GM12878 (cell line): ENCODE measurements around the gene CIRBP. TPM values are rescaled to one million over a fixed set of nuclear protein-coding genes. Genes with fewer than 3 reads are reported as not detected.

Experiments
- ATAC-seq: fragments of 200-7000 bp; cut with Tn5 transposase; 3 replicates; pipeline ENCODE4 v1.9.1; 2020; ENCODE audit warnings: mild to moderate bottlenecking, moderate library complexity
- BruUV-seq: library from RNA; stranded (reverse); fragments of 400-500 nt; replicated peaks from 2 replicates; lab custom pipeline; 2021; lab: Mats Ljungman, UMichigan
- CTCF ChIA-PET: fragments of 300-600 bp; sonication (Branson Sonifier 250); formaldehyde crosslinking; extraction: SDS; loops from one replicate; lab custom pipeline; 2021; ENCODE audit warnings: inconsistent platforms; lab: Yijun Ruan, JAX
- POLR2A ChIA-PET: fragments of 350-600 bp; formaldehyde crosslinking; extraction: SDS; loops from one replicate; lab custom pipeline; 2021; ENCODE audit warnings: inconsistent platforms; lab: Charles Lee
- RAD21 ChIA-PET: fragments of 300-600 bp; sonication (Branson Sonifier 250); formaldehyde crosslinking; loops from one replicate; lab custom pipeline; 2023; ENCODE audit warnings: antibody characterized with exemption; ENCODE audit not compliant: unreplicated experiment; lab: Charles Lee
- SMC1A ChIA-PET: fragments of 300-600 bp; sonication (Branson Sonifier 250); formaldehyde crosslinking; loops from one replicate; lab custom pipeline; 2023; ENCODE audit not compliant: unreplicated experiment, uncharacterized antibody; lab: Charles Lee
- DNase-seq: peaks from one replicate; pipeline ENCODE4 v3.0.0-alpha.2; 2011; ENCODE audit warnings: low read depth, low spot score
- FAIRE-seq: peaks from 3 replicates; lab custom pipeline; 2011; peaks lifted over from hg19 to GRCh38; lab: Jason Lieb, UNC
- H2AFZ ChIP-seq: 2 replicates; pipeline ENCODE4 v1.6.0; 2011; ENCODE audit warnings: low read depth, low read length, control low read depth; ENCODE audit not compliant: control insufficient read depth
- H3K27ac ChIP-seq: 2 replicates; pipeline ENCODE4 v1.5.1; 2011; ENCODE audit warnings: control low read depth; ENCODE audit not compliant: control insufficient read depth, insufficient read depth
- H3K27me3 ChIP-seq, 2 experiments: replicated peaks in 1 of 2; 2 replicates each; pipeline versions ENCODE4 v1.6.0 to v1.6.1; 2011; ENCODE audit warnings: low read length in 1 of 2; ENCODE audit not compliant: control insufficient read depth in 2 of 2, insufficient read depth in 2 of 2
- H3K36me3 ChIP-seq, 2 experiments: 2 replicates each; pipeline ENCODE4 v1.5.1; 2011; ENCODE audit warnings: low read length in 1 of 2; ENCODE audit not compliant: control insufficient read depth in 2 of 2, insufficient read depth in 2 of 2
- H3K4me1 ChIP-seq: 2 replicates; pipeline ENCODE4 v1.6.1; 2011; ENCODE audit warnings: mild to moderate bottlenecking, low read length, moderate library complexity, mixed read lengths; ENCODE audit not compliant: control insufficient read depth, insufficient read depth
- H3K4me2 ChIP-seq: 2 replicates; pipeline ENCODE4 v1.6.0; 2011; ENCODE audit warnings: control low read depth; ENCODE audit not compliant: control insufficient read depth, insufficient read depth
- H3K4me3 ChIP-seq: fragments of 200-600 bp; sonication (generic); 2 replicates; pipeline ENCODE4 v1.5.1; 2016
- H3K79me2 ChIP-seq: 2 replicates; pipeline ENCODE4 v1.6.0; 2011; ENCODE audit warnings: low read length; ENCODE audit not compliant: control insufficient read depth, insufficient read depth
- H3K9ac ChIP-seq: 2 replicates; pipeline ENCODE4 v1.8.0; 2011; ENCODE audit warnings: low read length, control low read depth, mixed read lengths; ENCODE audit not compliant: control insufficient read depth, insufficient read depth
- H3K9me3 ChIP-seq: replicated peaks from 3 replicates; pipeline ENCODE4 v1.5.1; 2011; ENCODE audit warnings: mild to moderate bottlenecking, low read length; ENCODE audit not compliant: control insufficient read depth, insufficient read depth
- H4K20me1 ChIP-seq: 2 replicates; pipeline ENCODE4 v1.6.0; 2011; ENCODE audit not compliant: control insufficient read depth, insufficient read depth
- FOS ChIP-seq: IDR thresholded peaks from 3 replicates; pipeline ENCODE4 v1.6.1; 2011; ENCODE audit warnings: borderline replicate concordance; ENCODE audit not compliant: insufficient read length; ENCODE audit errors: extremely low read depth
- KLF5 ChIP-seq: fragments of 450-650 bp; IDR thresholded peaks from 2 replicates; pipeline ENCODE4 v1.6.1; 2014; ENCODE audit warnings: mild to moderate bottlenecking; ENCODE audit not compliant: partially characterized antibody
- POLR2AphosphoS2 ChIP-seq: IDR thresholded peaks from 2 replicates; pipeline ENCODE4 v1.6.1; 2011; ENCODE audit warnings: low read depth, mild to moderate bottlenecking, low read length, improper control_type of control experiment, moderate library complexity
- WGBS: methylation state at CpG from one replicate; pipeline ENCODE4 v1.1.6; 2016; ENCODE audit warnings: low lambda C conversion rate; ENCODE audit not compliant: insufficient replicate concordance, insufficient coverage; ENCODE audit errors: missing lambda C conversion rate; 5-methylcytosine and 5-hydroxymethylcytosine counted together
- in situ Hi-C: fragments of 300-500 bp; cut with MboI; formaldehyde crosslinking; loops from 9 replicates; pipeline ENCODE4 v1.14.3; 2018; ENCODE audit warnings: mixed read lengths
- intact Hi-C: fragments of 100-400 bp; cut with micrococcal nuclease; formaldehyde crosslinking; loops from one replicate; pipeline ENCODE4 v1.14.2; 2022; ENCODE audit not compliant: unreplicated experiment
- polyA plus RNA-seq, 11 experiments: library from polyadenylated mRNA; depleted of rRNA in 4 of 11; unstranded in 6 of 11; stranded (reverse) in 5 of 11; fragments of >200 nt; fragmentation: Nextera tagmentation in 4 of 11; fragmentation: Illumina TruSeq in 1 of 11; extraction: Ambion mirVana in 4 of 11; extraction: Trizol in 1 of 11; gene quantifications; 1 replicate in 1 of 11; 2 replicates in 10 of 11; pipeline versions ENCODE4 v1.2.1 to v1.2.3, GENCODE V29; 2011 to 2016; ENCODE audit warnings: inconsistent platforms in 2 of 11, missing spikeins in 2 of 11, low read depth in 1 of 11
- total RNA-seq, 4 experiments: library from RNA; depleted of rRNA in 3 of 4; stranded (reverse); fragments of >200 nt in 3 of 4; fragmentation: Illumina TruSeq in 1 of 4; extraction: Trizol in 1 of 4; gene quantifications; 2 replicates each; pipeline versions ENCODE4 v1.2.1 to v1.2.3, GENCODE V29; 2013 to 2021

CIRBP gene
- total and polyA plus RNA-seq, 10 of the 15 experiments (the other 5 are each of a cell fraction or from before 2014, with no cell fraction given): 27.6 to 335 (median 229) TPM

DNA sequence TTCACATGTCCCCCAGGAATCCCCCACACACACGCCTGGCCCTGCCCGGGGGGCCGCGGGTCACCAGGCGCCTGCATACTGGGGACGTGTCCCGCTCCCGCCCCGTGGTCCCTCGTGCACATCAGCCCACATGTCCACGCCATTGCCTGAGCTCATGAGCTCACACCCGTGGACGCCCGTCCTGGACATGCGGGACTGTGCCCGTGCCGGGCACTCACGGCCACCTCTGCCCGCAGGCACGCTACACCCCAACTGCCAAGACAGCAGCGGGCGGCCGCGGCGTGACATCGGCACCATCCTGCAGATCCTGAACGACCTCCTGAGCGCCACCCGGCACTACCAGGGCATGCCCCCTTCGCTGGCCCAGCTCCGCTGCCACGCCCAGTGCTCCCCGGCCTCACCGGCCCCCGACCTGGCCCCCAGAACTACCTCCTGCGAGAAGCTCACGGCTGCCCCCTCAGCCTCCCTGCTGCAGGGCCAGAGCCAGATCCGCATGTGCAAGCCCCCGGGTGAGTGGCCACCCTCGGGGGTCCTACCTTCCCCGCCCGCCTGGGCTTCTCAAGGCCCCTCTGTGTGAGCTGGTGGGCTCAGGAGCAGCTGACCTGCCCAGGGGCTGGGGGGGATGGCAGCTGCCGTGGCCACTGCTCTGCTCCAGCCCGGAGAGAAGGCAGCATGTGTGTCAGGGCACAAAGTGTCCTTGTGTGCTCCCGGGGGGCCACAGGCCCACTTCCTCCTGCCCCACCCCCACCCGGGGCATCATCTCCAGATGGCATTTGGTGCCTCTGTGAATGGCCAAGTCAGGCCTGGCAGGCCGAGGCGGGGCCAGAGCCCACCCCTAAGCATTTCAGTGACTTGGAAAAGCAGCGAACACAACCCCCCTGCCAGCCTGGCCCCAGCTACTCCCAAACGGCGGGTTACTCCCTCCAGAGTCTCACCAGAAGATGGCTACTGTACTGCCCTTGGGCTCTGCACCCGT, 13.7 kb upstream of the CIRBP start:
- ChIA-PET CTCF (interaction anchor here (0.6 to 1.5 kb wide), 2 partner anchors 11 to 314 kb away, joined by 3 to 8 read pairs; no protein-coding TSS in a partner anchor), POLR2A (interaction anchor here (0.6 to 2.3 kb wide), 4 partner anchors 11 to 453 kb away, joined by 3 to 13 read pairs (median 8); partner anchors contain the start of gene CIRBP), SMC1A (interaction anchor here (0.9 to 1.0 kb wide), 2 partner anchors 11 to 14 kb away, joined by 3 read pairs; partner anchors contain the start of gene CIRBP), RAD21 (interaction anchor here (0.6 kb wide), 1 partner anchor 13 kb away, joined by 4 read pairs; no protein-coding TSS in a partner anchor)
- H3K9ac ChIP-seq: no peak overlapping the region
- BruUV-seq: no TSS peak
- WGBS: 88% methylated on average over 51 of the region's 52 CpGs
- H2AFZ ChIP-seq: no peak overlapping the region
- H3K36me3 ChIP-seq: peaks cover 14 to 29% of the 10 kb centered on the region in 2 experiments; a peak in 3 of 4 replicates
- peaks cover 26% of the 10 kb centered on the region for H3K4me1 ChIP-seq
- H3K27ac ChIP-seq: no peak overlapping the region
- H3K4me2 ChIP-seq: no peak overlapping the region
- FAIRE-seq (no peak), DNase-seq (no peak), ATAC-seq (no peak)
- in situ Hi-C loops (no loop called here), intact Hi-C loops (no loop called here)
- H3K79me2 ChIP-seq: peaks cover 63% of the 10 kb centered on the region
- no peak overlapping the region for H3K4me3 ChIP-seq
- H3K27me3 ChIP-seq: no peaks in the 10 kb centered on the region
- no peaks in the 10 kb centered on the region for H4K20me1 ChIP-seq
- TF ChIP-seq KLF5 (no peak), FOS (no peak), POLR2AphosphoS2 (peak; percentile 35; the same call in 1 of the 2 replicates)
- H3K9me3 ChIP-seq: no peaks in the 10 kb centered on the region
